ENCODE measurements around the gene TPX2. TPM values are rescaled to one million over a fixed set of nuclear protein-coding genes. Genes with fewer than 3 reads are reported as not detected.

The TPX2 gene
- total and polyA plus RNA-seq, 10 of the 15 experiments (the other 5 are each of a cell fraction or from before 2014, with no cell fraction given): 29.7 to 144 (median 89.0) TPM

GRCh38 chr20:31717478-31718201 is 21.4 kb upstream of the TPX2 start:
- SMC1A ChIA-PET (ENCODE audit: uncharacterized antibody, unreplicated experiment): interaction anchor here (0.7 to 10.6 kb wide), 9 partner anchors 9 to 84 kb away, joined by 3 to 321 read pairs (median 38); no protein-coding TSS in a partner anchor
- in situ Hi-C loops (cut with MboI) (no loop called here), intact Hi-C loops (cut with micrococcal nuclease; ENCODE audit: unreplicated experiment) (no loop called here)
- peaks cover 89% of the 10 kb centered on the region for H3K79me2 ChIP-seq (ENCODE audit: control insufficient read depth, insufficient read depth, low read length)
- H4K20me1 ChIP-seq (ENCODE audit: control insufficient read depth, insufficient read depth): no peaks in the 10 kb centered on the region
- POLR2A ChIA-PET: interaction anchor here (0.5 to 6.1 kb wide), 7 partner anchors 12 to 173 kb away, joined by 4 to 36 read pairs (median 23); no protein-coding TSS in a partner anchor
- H3K4me3 ChIP-seq: peak overlapping the region; percentile 72
- WGBS (ENCODE audit: insufficient coverage, insufficient replicate concordance, low lambda C conversion rate, missing lambda C conversion rate): 18% methylated on average over 6 of the region's 6 CpGs
- peaks cover 2 to 13% of the 10 kb centered on the region in 2 experiments; a peak in 3 of 4 replicates for H3K36me3 ChIP-seq (ENCODE audit: control insufficient read depth in 2 of 2, insufficient read depth in 2 of 2, low read length in 1 of 2)
- no peaks in the 10 kb centered on the region for H3K9me3 ChIP-seq (replicated peaks; ENCODE audit: control insufficient read depth, insufficient read depth, low read length)
- peak; percentile 61 for ATAC-seq
- CTCF ChIA-PET: interaction anchor here (0.8 to 12.7 kb wide), 8 partner anchors 9 to 157 kb away, joined by 3 to 531 read pairs (median 11); no protein-coding TSS in a partner anchor
- FAIRE-seq: peak; percentile 44
- no TSS peak for BruUV-seq (replicated peaks)
- H3K9ac ChIP-seq (ENCODE audit: control insufficient read depth, insufficient read depth, low read length): peak overlapping the region; percentile 54; the same call in 1 of the 2 replicates
- RAD21 ChIA-PET (ENCODE audit: unreplicated experiment): interaction anchor here (0.9 to 8.8 kb wide), 10 partner anchors 11 to 58 kb away, joined by 3 to 428 read pairs (median 6); no protein-coding TSS in a partner anchor
- H3K27ac ChIP-seq (ENCODE audit: control insufficient read depth, insufficient read depth): peak overlapping the region; percentile 75
- H3K4me1 ChIP-seq (ENCODE audit: control insufficient read depth, insufficient read depth, low read length): peaks cover 29% of the 10 kb centered on the region
- peak; percentile 68 for DNase-seq (ENCODE audit: low read depth, low spot score)
- H2AFZ ChIP-seq (ENCODE audit: control insufficient read depth, low read depth, low read length): no peak overlapping the region
- H3K4me2 ChIP-seq (ENCODE audit: control insufficient read depth, insufficient read depth): peak overlapping the region; percentile 93
- no peaks in the 10 kb centered on the region for H3K27me3 ChIP-seq (replicated peaks in 1 of 2; ENCODE audit: control insufficient read depth in 2 of 2, insufficient read depth in 2 of 2, low read length in 1 of 2)
- peak; percentile 58 for TF ChIP-seq EED (IDR thresholded peaks at IDR 0.05; ENCODE audit: low read depth)
- TF ChIP-seq NKRF (conservative IDR thresholded peaks at IDR 0.05): no peak
- no peak for TF ChIP-seq STAT1 (conservative IDR thresholded peaks at IDR 0.05)
- TF ChIP-seq CBFB (IDR thresholded peaks at IDR 0.05; ENCODE audit: low read depth): peak; percentile 80; the same call in 1 of the 2 replicates
- TF ChIP-seq BCLAF1 (IDR thresholded peaks at IDR 0.05): no peak
- TF ChIP-seq RB1 (IDR thresholded peaks at IDR 0.05; ENCODE audit: borderline replicate concordance): no peak
- no peak for TF ChIP-seq USF1 (IDR thresholded peaks at IDR 0.05; ENCODE audit: borderline replicate concordance, extremely low read length, insufficient read depth, low read depth, low read length)
- no peak for TF ChIP-seq IRF5 (IDR thresholded peaks at IDR 0.05; ENCODE audit: borderline replicate concordance)
- peak; percentile 90 for TF ChIP-seq BCL3 (IDR thresholded peaks at IDR 0.05; ENCODE audit: borderline replicate concordance, insufficient read depth, low read depth, low read length, poor library complexity, severe bottlenecking)
- TF ChIP-seq EZH2 (IDR thresholded peaks at IDR 0.05; ENCODE audit: borderline replicate concordance, control insufficient read depth, low read depth, low read length): no peak
